OCI-M2 (cell line): ENCODE data around the gene JAK3.

Experiments
- DNase-seq: peaks from one replicate; lab custom pipeline; 2025; ENCODE audit not compliant: unreplicated experiment; lab: John Stamatoyannopoulos, UW

JAK3 gene

GRCh38 chr19:17866312-17866963, 18.7 kb upstream of the JAK3 start:
- DNase-seq, result no peak

- no peak for DNase-seq
These were observed 17.9 kb upstream of the JAK3 start for GRCh38 chr19:17865364-17866311.

GRCh38 chr19:17863520-17864182, 15.9 kb upstream of the JAK3 start:
- no peak for DNase-seq

GRCh38 chr19:17862711-17863519, 15.1 kb upstream of the JAK3 start:
- DNase-seq, result no peak

GRCh38 chr19:17861542-17862402, 14.0 kb upstream of the JAK3 start:
- DNase-seq, result no peak

GRCh38 chr19:17860993-17861360, 13.2 kb upstream of the JAK3 start:
- no peak for DNase-seq

- DNase-seq, result no peak
These were observed 12.7 kb upstream of the JAK3 start for GRCh38 chr19:17860331-17860992.

- peak; percentile 89 for DNase-seq
These were observed 11.9 kb upstream of the JAK3 start, which contains the start of gene RPL18A for GRCh38 chr19:17859533-17860330. Gene RPL18A, plus strand, starts transcription at chr19:17859910. Its CDS starts 47 bp downstream, at chr19:17859957.

GRCh38 chr19:17855280-17856152, 7.7 kb upstream of the JAK3 start:
- peak; percentile 67 for DNase-seq

GRCh38 chr19:17854061-17854460, 6.3 kb upstream of the JAK3 start:
- no peak for DNase-seq

- no peak for DNase-seq
These were observed 962 bp upstream of the JAK3 start for GRCh38 chr19:17848595-17849292.

GRCh38 chr19:17846146-17846545, 1.6 kb downstream of the JAK3 start:
- no peak for DNase-seq

GRCh38 chr19:17843908-17844490, 3.8 kb downstream of the JAK3 start:
- DNase-seq, result no peak

GRCh38 chr19:17843292-17843827, 4.4 kb downstream of the JAK3 start:
- DNase-seq, result no peak

GRCh38 chr19:17842663-17843291, 5.0 kb downstream of the JAK3 start:
- no peak for DNase-seq
